NCI-H748 (cell line): ENCODE results near the gene TSPAN7.
A peak's percentile ranks its signal among the peaks of the same experiment; 100 is the strongest.

Experiments used
- DNase-seq: peaks from one replicate; lab custom pipeline; 2025; ENCODE audit not compliant: unreplicated experiment; lab: John Stamatoyannopoulos, UW

TSPAN7 gene

GRCh38 chrX:38594434-38594833, 33.1 kb downstream of the TSPAN7 start:
- DNase-seq = no peak

GRCh38 chrX:38595801-38596200, 34.5 kb downstream of the TSPAN7 start:
- DNase-seq = no peak

GRCh38 chrX:38596939-38597338, 35.6 kb downstream of the TSPAN7 start:
- no peak for DNase-seq

- no peak for DNase-seq
These were observed 38.7 kb downstream of the TSPAN7 start for GRCh38 chrX:38599796-38600755.

- DNase-seq = no peak
These were observed 40.5 kb downstream of the TSPAN7 start for GRCh38 chrX:38601866-38602265.

GRCh38 chrX:38606821-38607220, 45.5 kb downstream of the TSPAN7 start:
- DNase-seq = no peak

GRCh38 chrX:38607976-38608375, 46.6 kb downstream of the TSPAN7 start:
- DNase-seq = no peak

- DNase-seq = no peak
These were observed 49.5 kb downstream of the TSPAN7 start for GRCh38 chrX:38610849-38611248.

- no peak for DNase-seq
These were observed 50.9 kb downstream of the TSPAN7 start for GRCh38 chrX:38612281-38612680.

GRCh38 chrX:38614485-38614884, 53.1 kb downstream of the TSPAN7 start:
- DNase-seq = no peak

- DNase-seq = no peak
These were observed 55.6 kb downstream of the TSPAN7 start for GRCh38 chrX:38616904-38617303.

GRCh38 chrX:38618180-38618579, 56.8 kb downstream of the TSPAN7 start:
- DNase-seq = no peak

- DNase-seq = no peak
These were observed 59.3 kb downstream of the TSPAN7 start for GRCh38 chrX:38620623-38621022.

GRCh38 chrX:38626296-38626695, 65.0 kb downstream of the TSPAN7 start:
- DNase-seq = no peak

GRCh38 chrX:38627683-38628082, 66.3 kb downstream of the TSPAN7 start:
- DNase-seq = peak; percentile 59

GRCh38 chrX:38628587-38628986, 67.2 kb downstream of the TSPAN7 start:
- DNase-seq = no peak

- DNase-seq = no peak
These were observed 71.2 kb downstream of the TSPAN7 start for GRCh38 chrX:38632516-38632915.

GRCh38 chrX:38634665-38635064, 73.3 kb downstream of the TSPAN7 start:
- DNase-seq = no peak

- no peak for DNase-seq
These were observed 75.8 kb downstream of the TSPAN7 start for GRCh38 chrX:38636949-38637819.

- DNase-seq = no peak
These were observed 77.7 kb downstream of the TSPAN7 start for GRCh38 chrX:38638952-38639529.

GRCh38 chrX:38639730-38640129, 78.4 kb downstream of the TSPAN7 start:
- DNase-seq = no peak
